IPS-18a (cell line): ENCODE results near the gene ZBTB42.

Source experiments
- H3K27ac ChIP-seq: one replicate; pipeline ENCODE4 v1.5.1; 2013; ENCODE audit warnings: low read length
- H3K27me3 ChIP-seq: one replicate; pipeline ENCODE4 v1.6.1; 2013; ENCODE audit warnings: mild to moderate bottlenecking, low read length; ENCODE audit not compliant: control insufficient read depth, insufficient read depth
- H3K36me3 ChIP-seq: one replicate; pipeline ENCODE4 v1.6.1; 2013; ENCODE audit warnings: low read depth, low read length; ENCODE audit not compliant: control insufficient read depth
- H3K4me1 ChIP-seq: one replicate; pipeline ENCODE4 v1.6.1; 2013; ENCODE audit warnings: low read depth, low read length; ENCODE audit not compliant: control insufficient read depth
- H3K4me3 ChIP-seq: one replicate; pipeline ENCODE4 v1.5.1; 2013; ENCODE audit warnings: low read length
- H3K9ac ChIP-seq: one replicate; pipeline ENCODE4 v1.6.1; 2013; ENCODE audit warnings: mild to moderate bottlenecking, low read length, moderate library complexity
- H3K9me3 ChIP-seq: one replicate; pipeline ENCODE4 v1.6.1; 2013; ENCODE audit warnings: low read depth, low read length; ENCODE audit not compliant: control insufficient read depth

The ZBTB42 gene

GRCh38 chr14:104786726-104787675 lies 13.9 kb upstream of the ZBTB42 start:
- H3K36me3 ChIP-seq: peaks cover 11% of the 10 kb centered on the region
- no peak overlapping the region for H3K4me3 ChIP-seq
- no peak overlapping the region for H3K9ac ChIP-seq
- no peak overlapping the region for H3K27ac ChIP-seq
- H3K4me1 ChIP-seq: no peaks in the 10 kb centered on the region
- H3K27me3 ChIP-seq: no peaks in the 10 kb centered on the region
- H3K9me3 ChIP-seq: no peaks in the 10 kb centered on the region

GRCh38 chr14:104787736-104788135 lies 13.2 kb upstream of the ZBTB42 start:
- Histone ChIP-seq H3K9me3 (no peaks in the 10 kb centered on the region), H3K4me1 (no peaks in the 10 kb centered on the region), H3K4me3 (no peak overlapping the region), H3K9ac (no peak overlapping the region), H3K27ac (no peak overlapping the region), H3K36me3 (peaks cover 11% of the 10 kb centered on the region), H3K27me3 (no peaks in the 10 kb centered on the region)

DNA sequence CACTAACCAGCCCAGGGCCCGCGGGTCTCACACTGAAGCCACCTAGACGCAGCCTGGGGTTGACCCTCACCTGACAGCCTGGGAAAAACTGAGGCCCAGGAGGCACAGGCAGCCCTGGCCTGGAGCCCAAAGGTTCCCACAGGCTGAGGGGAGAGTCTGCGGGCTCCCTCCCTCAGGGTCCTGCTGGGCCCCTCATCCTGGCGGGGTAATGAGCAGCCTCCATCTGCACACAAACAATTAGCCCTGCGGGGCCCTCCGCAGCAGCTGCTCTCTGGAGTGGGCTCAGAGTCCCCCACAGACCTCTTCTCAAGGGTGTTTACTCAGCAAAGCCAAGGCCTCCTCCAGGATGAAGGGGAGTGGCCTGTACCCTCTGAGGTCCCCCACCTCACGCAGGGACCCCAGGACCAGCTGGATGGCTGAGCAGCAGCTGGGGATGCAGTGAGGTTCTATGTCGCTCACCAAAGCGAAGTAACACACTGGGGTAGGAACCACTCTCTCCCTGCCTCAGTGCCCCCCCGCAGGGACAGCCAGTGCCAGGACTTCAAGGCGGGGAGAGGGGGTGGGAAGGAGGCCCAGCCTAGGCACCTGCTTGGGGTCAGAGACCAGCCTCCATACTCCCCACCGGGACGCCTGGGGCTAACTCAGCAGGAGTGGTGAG lies 12.6 kb upstream of the ZBTB42 start:
- no peaks in the 10 kb centered on the region for H3K27me3 ChIP-seq
- peaks cover 11% of the 10 kb centered on the region for H3K36me3 ChIP-seq
- no peaks in the 10 kb centered on the region for H3K9me3 ChIP-seq
- H3K9ac ChIP-seq: no peak overlapping the region
- peaks cover under 1% of the 10 kb centered on the region for H3K4me1 ChIP-seq
- no peak overlapping the region for H3K27ac ChIP-seq
- H3K4me3 ChIP-seq: no peak overlapping the region

DNA sequence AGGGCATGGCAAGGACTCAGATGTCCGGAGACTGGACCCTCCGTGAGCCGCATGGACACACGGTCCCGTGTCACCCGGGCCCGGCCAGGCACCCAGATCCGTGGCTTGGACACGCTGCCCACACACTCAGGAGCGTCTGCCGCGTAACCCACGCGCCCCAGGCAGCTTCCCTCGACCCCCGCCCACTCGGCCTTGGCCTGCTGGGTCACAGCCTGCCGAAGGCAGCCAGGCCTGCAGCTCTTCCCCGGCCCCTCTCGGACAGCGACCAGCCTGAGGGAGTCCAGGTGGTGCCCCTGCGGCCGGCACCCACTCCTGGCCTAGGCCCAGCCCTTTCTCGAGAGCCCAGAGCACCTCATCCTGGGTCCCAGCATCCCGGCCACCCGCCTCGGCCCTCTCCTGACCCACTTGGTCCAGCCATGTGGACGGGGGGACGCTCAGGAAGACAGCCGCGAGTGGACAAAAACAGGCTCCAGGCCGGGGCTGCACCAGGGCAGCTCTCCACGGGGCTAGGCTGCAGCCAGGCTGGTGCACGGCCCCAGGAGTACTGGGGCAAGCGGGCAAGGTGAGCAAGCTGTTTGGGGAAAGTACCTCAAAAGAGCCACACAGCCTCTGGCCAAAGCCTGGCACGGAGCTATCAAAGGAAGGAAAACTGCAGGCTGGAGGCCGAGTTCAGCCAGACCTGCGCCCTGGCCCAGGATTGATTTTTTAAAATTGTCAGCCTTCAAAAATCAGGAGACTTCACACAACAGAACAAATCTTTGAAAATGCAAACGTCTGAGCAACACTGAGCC lies 11.8 kb upstream of the ZBTB42 start:
- H3K27me3 ChIP-seq: no peaks in the 10 kb centered on the region
- no peak overlapping the region for H3K27ac ChIP-seq
- no peak overlapping the region for H3K4me3 ChIP-seq
- no peaks in the 10 kb centered on the region for H3K9me3 ChIP-seq
- H3K4me1 ChIP-seq: peaks cover 8% of the 10 kb centered on the region
- peaks cover 11% of the 10 kb centered on the region for H3K36me3 ChIP-seq
- H3K9ac ChIP-seq: no peak overlapping the region

- Histone ChIP-seq H3K27ac (no peak overlapping the region), H3K36me3 (peaks cover 11% of the 10 kb centered on the region), H3K9ac (no peak overlapping the region), H3K4me3 (no peak overlapping the region), H3K4me1 (peaks cover 11% of the 10 kb centered on the region), H3K9me3 (no peaks in the 10 kb centered on the region), H3K27me3 (peaks cover 6% of the 10 kb centered on the region)
Observed at GRCh38 chr14:104789752-104790743, 10.9 kb upstream of the ZBTB42 start.

DNA sequence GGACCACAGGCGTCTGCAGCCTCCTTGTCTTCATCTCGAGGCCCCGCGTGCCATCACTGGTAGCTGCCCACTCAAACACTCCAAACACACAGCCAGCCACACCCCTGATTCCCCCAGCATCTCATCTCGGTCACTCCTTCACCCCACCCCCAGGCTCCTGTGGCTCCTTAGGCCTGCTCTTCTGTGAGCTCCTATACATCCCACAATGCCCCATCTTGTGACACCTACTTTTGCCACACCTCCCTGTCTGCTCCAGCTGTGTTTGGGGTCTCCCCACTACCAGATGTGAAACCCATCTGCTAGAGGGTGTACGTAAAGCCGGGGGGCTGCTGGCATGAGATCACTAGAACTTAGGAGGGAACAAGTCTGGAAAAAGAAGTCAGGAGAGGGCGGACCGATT lies 9.5 kb upstream of the ZBTB42 start:
- Histone ChIP-seq H3K4me3 (no peak overlapping the region), H3K27me3 (peaks cover 13% of the 10 kb centered on the region), H3K27ac (no peak overlapping the region), H3K36me3 (peaks cover 11% of the 10 kb centered on the region), H3K9me3 (no peaks in the 10 kb centered on the region), H3K9ac (no peak overlapping the region), H3K4me1 (peaks cover 16% of the 10 kb centered on the region)

GRCh38 chr14:104792101-104792884 lies 8.6 kb upstream of the ZBTB42 start:
- Histone ChIP-seq H3K4me1 (peaks cover 19% of the 10 kb centered on the region), H3K4me3 (no peak overlapping the region), H3K27me3 (peaks cover 21% of the 10 kb centered on the region), H3K27ac (no peak overlapping the region), H3K9ac (no peak overlapping the region), H3K36me3 (peaks cover 11% of the 10 kb centered on the region), H3K9me3 (no peaks in the 10 kb centered on the region)

DNA sequence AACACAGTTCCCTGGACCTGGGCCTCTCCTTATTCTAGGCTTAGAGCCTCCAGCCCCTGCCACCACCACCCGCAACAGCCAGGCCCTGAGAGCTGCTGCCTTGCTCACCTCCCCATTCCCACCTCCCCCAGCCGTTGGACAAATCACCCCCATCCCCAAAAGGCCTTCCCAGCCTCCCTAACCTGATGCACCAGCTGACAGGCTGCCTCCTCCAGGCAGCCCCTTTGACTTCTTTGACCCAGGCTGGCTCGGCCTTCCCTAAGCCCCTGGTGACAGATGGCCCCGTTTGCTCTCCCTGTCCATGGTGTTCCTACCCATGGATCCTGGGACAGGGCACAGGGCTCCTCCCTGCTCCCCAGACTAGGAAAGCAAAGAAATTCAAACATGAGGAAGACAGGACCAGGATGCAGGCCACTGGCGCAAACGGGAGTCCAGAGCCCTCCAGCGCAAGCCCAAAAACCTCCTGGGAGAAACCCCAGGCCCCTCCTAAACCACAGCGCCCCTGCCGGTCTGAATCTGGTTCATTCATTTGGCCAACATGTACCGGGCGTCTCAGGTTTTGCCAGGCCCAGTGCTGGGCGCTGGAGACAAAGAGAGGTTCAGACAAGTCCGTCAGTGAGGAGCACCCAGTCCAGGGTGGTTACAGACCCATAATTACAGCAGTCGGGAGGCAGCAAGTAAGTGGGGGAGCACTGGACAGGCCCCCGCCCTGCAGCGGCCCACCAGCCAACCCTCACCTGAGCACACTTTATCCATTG lies 7.8 kb upstream of the ZBTB42 start:
- Histone ChIP-seq H3K36me3 (peaks cover 11% of the 10 kb centered on the region), H3K27me3 (peaks cover 30% of the 10 kb centered on the region), H3K9me3 (no peaks in the 10 kb centered on the region), H3K27ac (no peak overlapping the region), H3K4me1 (peaks cover 19% of the 10 kb centered on the region), H3K9ac (no peak overlapping the region), H3K4me3 (no peak overlapping the region)

DNA sequence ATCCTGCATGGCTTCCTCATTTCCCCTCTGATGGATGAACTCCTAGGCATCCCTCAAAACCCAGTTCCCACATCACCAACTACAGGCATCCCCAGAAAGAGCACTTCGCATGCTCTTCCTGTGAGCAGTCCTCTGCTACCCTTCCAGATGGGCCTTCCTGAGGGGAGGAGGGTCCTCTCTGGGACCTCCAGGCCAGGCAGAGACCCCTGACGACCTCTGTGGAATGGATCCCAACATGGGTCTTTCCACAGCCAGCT lies 7.3 kb upstream of the ZBTB42 start:
- Histone ChIP-seq H3K36me3 (peaks cover 11% of the 10 kb centered on the region), H3K4me3 (peak overlapping the region; percentile 72), H3K27me3 (peaks cover 35% of the 10 kb centered on the region), H3K4me1 (peaks cover 19% of the 10 kb centered on the region), H3K9me3 (no peaks in the 10 kb centered on the region), H3K9ac (no peak overlapping the region), H3K27ac (no peak overlapping the region)

GRCh38 chr14:104794099-104794498 lies 6.8 kb upstream of the ZBTB42 start:
- peaks cover 19% of the 10 kb centered on the region for H3K4me1 ChIP-seq

More at GRCh38 chr14:104794099-104794498, 6.8 kb upstream of the ZBTB42 start:
- Histone ChIP-seq H3K4me3 (peak overlapping the region; percentile 72), H3K9ac (peak overlapping the region; percentile 49), H3K27ac (no peak overlapping the region), H3K27me3 (peaks cover 39% of the 10 kb centered on the region), H3K9me3 (no peaks in the 10 kb centered on the region), H3K36me3 (peaks cover 11% of the 10 kb centered on the region)
